HG02870 (cell line): ENCODE data around the gene VIPR2.

ENCODE experiments used
- ATAC-seq: cut with Tn5 transposase; IDR thresholded peaks from one replicate; pipeline ENCODE4 v1.9.1; 2021; ENCODE audit warnings: mild to moderate bottlenecking, moderate library complexity; ENCODE audit not compliant: unreplicated experiment

VIPR2 gene

GRCh38 chr7:159121476-159121875 is 23.2 kb downstream of the VIPR2 start:
- ATAC-seq = no peak

GRCh38 chr7:159121068-159121467 is 23.6 kb downstream of the VIPR2 start:
- no peak for ATAC-seq

- no peak for ATAC-seq
Measured at GRCh38 chr7:159120540-159120919, 24.1 kb downstream of the VIPR2 start.

GRCh38 chr7:159119851-159120539 is 24.7 kb downstream of the VIPR2 start:
- ATAC-seq = no peak

GRCh38 chr7:159119026-159119741 is 25.5 kb downstream of the VIPR2 start:
- ATAC-seq = no peak

- no peak for ATAC-seq
Measured at GRCh38 chr7:159118623-159119022, 26.0 kb downstream of the VIPR2 start.

- ATAC-seq = no peak
Measured at GRCh38 chr7:159118197-159118595, 26.5 kb downstream of the VIPR2 start.

- no peak for ATAC-seq
Measured at GRCh38 chr7:159117366-159118196, 27.1 kb downstream of the VIPR2 start.

- ATAC-seq = no peak
Measured at GRCh38 chr7:159116581-159117339, 27.9 kb downstream of the VIPR2 start.

- ATAC-seq = no peak
Measured at GRCh38 chr7:159115601-159116501, 28.8 kb downstream of the VIPR2 start.

- ATAC-seq = no peak
Measured at GRCh38 chr7:159114981-159115380, 29.7 kb downstream of the VIPR2 start.

GRCh38 chr7:159114096-159114495 is 30.6 kb downstream of the VIPR2 start:
- no peak for ATAC-seq

- ATAC-seq = no peak
Measured at GRCh38 chr7:159113056-159113455, 31.6 kb downstream of the VIPR2 start.

- ATAC-seq = no peak
Measured at GRCh38 chr7:159112136-159113011, 32.3 kb downstream of the VIPR2 start.

GRCh38 chr7:159109653-159110035 is 35.0 kb downstream of the VIPR2 start:
- no peak for ATAC-seq

GRCh38 chr7:159108941-159109652 is 35.6 kb downstream of the VIPR2 start:
- ATAC-seq = no peak

- ATAC-seq = no peak
Measured at GRCh38 chr7:159108491-159108890, 36.2 kb downstream of the VIPR2 start.

GRCh38 chr7:159107161-159107892 is 37.3 kb downstream of the VIPR2 start:
- ATAC-seq = no peak
